ENCODE measurements around the gene METTL2A. TPM values are rescaled to one million over a fixed set of nuclear protein-coding genes. Genes with fewer than 3 reads are reported as not detected.

METTL2A gene
- 26.1 to 31.7 TPM (median 29.0 TPM) in 5 replicates for total RNA-seq (2022; extraction: Qiagen RNA extraction; ENCODE audit: low read depth)

GRCh38 chr17:62423647-62424461 lies at the start of gene METTL2A:
Gene METTL2A (plus strand): TSS chr17:62423897. CDS start chr17:62423903, 6 bp downstream.

GRCh38 chr17:62380253-62380652 lies 43.4 kb upstream of the METTL2A start, which contains the start of gene EFCAB3:
Gene EFCAB3 (plus strand): TSS chr17:62380553. CDS start chr17:62382980, 2,427 bp downstream.

GRCh38 chr17:62478424-62478879 lies 54.8 kb downstream of the METTL2A start, which contains the start of gene TLK2:
Gene TLK2 (plus strand): TSS chr17:62478825. CDS start chr17:62481126, 2,301 bp downstream.

Other genes starting within 250 kb of the METTL2A start
- not detected in 5 replicates for gene EFCAB3, start 43.3 kb upstream of the METTL2A start, total RNA-seq (2022; extraction: Qiagen RNA extraction; ENCODE audit: low read depth)
- gene TLK2, start 54.9 kb downstream of the METTL2A start, total RNA-seq (2022; extraction: Qiagen RNA extraction; ENCODE audit: low read depth), result 27.6 to 42.7 TPM (median 30.3 TPM) in 5 replicates
- 25.8 to 66.0 TPM (median 53.9 TPM) in 5 replicates for gene MRC2, start 203.8 kb downstream of the METTL2A start, total RNA-seq (2022; extraction: Qiagen RNA extraction; ENCODE audit: low read depth)

Data from A549 treated with ZK216348 at 1 μM for 4 hours (cell line).